Left lung (tissue), 10 donors: ENCODE data around the gene SPATA3. TPM values are rescaled to one million over a fixed set of nuclear protein-coding genes. Genes with fewer than 3 reads are reported as not detected.

ENCODE experiments used
- ATAC-seq: fragments of 200-7000 bp; cut with Tn5 transposase; one replicate; pipeline ENCODE4 v1.9.1; 2020; ENCODE audit warnings: moderate library complexity
- DNase-seq, 4 donors: peaks; one replicate each; pipeline ENCODE4 v3.0.0-alpha.2; 2013 to 2020
- H3K27ac ChIP-seq, 2 donors: fragments of 200-600 bp; sonication (generic) in 1 of 2; one replicate each; pipeline versions ENCODE4 v1.5.0 to v1.8.0; 2020 to 2021
- H3K27me3 ChIP-seq, 2 donors: fragments of 200-600 bp; sonication (generic) in 1 of 2; one replicate each; pipeline versions ENCODE4 v1.5.0 to v1.8.0; 2020 to 2021
- H3K36me3 ChIP-seq, 2 donors: fragments of 200-600 bp; sonication (generic) in 1 of 2; one replicate each; pipeline versions ENCODE4 v1.5.0 to v1.8.0; 2020 to 2021
- H3K4me1 ChIP-seq, 2 donors: fragments of 200-600 bp; one replicate each; pipeline ENCODE4 v1.8.0; 2021
- H3K4me3 ChIP-seq, 2 donors: fragments of 200-600 bp; sonication (generic) in 1 of 2; one replicate each; pipeline versions ENCODE4 v1.5.0 to v1.8.0; 2020 to 2021; ENCODE audit warnings: mild to moderate bottlenecking in 1 of 2
- H3K9me3 ChIP-seq, 2 donors: fragments of 200-600 bp; sonication (generic) in 1 of 2; one replicate each; pipeline versions ENCODE4 v1.5.0 to v1.8.0; 2020 to 2021
- intact Hi-C, 2 donors: fragments of 100-400 bp; cut with DNase I; formaldehyde crosslinking; loops; one replicate each; pipeline versions ENCODE4 v1.11.2 to v1.14.2; 2022
- polyA plus RNA-seq, 6 donors: library from polyadenylated mRNA; unstranded; fragments of 120-200 nt; gene quantifications; one replicate each; pipeline ENCODE4 v1.2.1, GENCODE V29; 2013; ENCODE audit not compliant: insufficient read length in 6 of 6
- total RNA-seq, 2 donors: library from RNA; stranded (reverse); fragmentation: NEBNext Ultra II Directional; extraction: Animal tissue kit (Norgen Biotek cat#: 25700); gene quantifications; one replicate each; pipeline ENCODE4 v1.2.1, GENCODE V29; 2021
- TF ChIP-seq, protein P1 (sequence below), 2 donors: fragments of 200-600 bp; sonication (generic) in 1 of 2; IDR thresholded peaks; one replicate each; pipeline versions ENCODE4 v1.5.0 to v1.8.0; 2021; ENCODE audit warnings: antibody characterized with exemption in 2 of 2
- donor health status: DM: no; HTN: yes; CAD: no.
- donor health status: DM: no; HTN: no; CAD: no.

SPATA3 gene
- total and polyA plus RNA-seq, 8 donors = 0.16 TPM; not detected in 7

DNA sequence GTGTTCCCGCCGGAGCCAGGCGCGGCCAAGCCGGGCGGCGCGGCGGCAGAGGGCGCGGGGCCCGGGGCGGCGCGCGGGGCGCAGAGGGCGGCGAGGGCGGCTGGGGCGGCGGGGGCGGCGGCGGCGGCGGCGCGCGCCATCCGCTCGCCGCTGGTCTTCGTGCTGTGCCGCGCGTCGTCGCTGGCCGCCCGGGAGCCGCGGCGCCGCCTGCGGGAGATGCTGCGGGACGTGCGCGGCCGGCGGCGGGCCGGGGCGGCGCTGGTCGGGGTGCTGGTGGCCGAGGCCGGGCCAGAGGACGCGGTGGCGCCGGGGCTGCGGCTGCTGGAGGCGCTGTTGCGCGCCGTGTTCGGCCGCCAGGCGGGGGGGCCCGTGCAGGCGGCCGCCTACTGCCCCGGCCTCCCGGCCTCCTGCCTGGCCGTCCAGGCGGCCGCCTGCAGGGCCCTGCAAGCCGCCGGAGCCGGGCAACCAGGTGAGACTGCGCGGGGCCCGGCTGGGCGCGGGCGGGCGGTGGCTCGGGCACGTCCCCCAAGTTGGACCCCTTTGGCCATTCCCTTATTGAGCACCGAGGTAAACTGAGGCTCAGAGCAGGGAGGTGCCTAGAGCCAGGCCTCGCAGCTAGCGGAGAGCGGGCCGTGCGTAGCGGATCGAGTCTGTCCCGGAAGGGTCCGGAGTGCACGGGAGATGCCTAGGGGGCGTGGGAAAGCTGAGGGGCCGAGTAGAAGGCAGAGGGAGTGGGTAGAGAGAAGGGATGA, 42.0 kb downstream of the SPATA3 start:
- DNase-seq (no peak), ATAC-seq (peak; percentile 47)
- Histone ChIP-seq H3K4me3 (no peak overlapping the region), H3K27ac (no peak overlapping the region), H3K27me3 (peaks cover 46 to 92% of the 10 kb centered on the region in 2 donors), H3K4me1 (peaks cover 0 to 3% of the 10 kb centered on the region in 2 donors), H3K36me3 (no peaks in the 10 kb centered on the region), H3K9me3 (no peaks in the 10 kb centered on the region)
- intact Hi-C loops = no loop called here
- TF ChIP-seq, protein P1, sequence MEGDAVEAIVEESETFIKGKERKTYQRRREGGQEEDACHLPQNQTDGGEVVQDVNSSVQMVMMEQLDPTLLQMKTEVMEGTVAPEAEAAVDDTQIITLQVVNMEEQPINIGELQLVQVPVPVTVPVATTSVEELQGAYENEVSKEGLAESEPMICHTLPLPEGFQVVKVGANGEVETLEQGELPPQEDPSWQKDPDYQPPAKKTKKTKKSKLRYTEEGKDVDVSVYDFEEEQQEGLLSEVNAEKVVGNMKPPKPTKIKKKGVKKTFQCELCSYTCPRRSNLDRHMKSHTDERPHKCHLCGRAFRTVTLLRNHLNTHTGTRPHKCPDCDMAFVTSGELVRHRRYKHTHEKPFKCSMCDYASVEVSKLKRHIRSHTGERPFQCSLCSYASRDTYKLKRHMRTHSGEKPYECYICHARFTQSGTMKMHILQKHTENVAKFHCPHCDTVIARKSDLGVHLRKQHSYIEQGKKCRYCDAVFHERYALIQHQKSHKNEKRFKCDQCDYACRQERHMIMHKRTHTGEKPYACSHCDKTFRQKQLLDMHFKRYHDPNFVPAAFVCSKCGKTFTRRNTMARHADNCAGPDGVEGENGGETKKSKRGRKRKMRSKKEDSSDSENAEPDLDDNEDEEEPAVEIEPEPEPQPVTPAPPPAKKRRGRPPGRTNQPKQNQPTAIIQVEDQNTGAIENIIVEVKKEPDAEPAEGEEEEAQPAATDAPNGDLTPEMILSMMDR (IDR thresholded peaks at IDR 0.05) = no peak

DNA sequence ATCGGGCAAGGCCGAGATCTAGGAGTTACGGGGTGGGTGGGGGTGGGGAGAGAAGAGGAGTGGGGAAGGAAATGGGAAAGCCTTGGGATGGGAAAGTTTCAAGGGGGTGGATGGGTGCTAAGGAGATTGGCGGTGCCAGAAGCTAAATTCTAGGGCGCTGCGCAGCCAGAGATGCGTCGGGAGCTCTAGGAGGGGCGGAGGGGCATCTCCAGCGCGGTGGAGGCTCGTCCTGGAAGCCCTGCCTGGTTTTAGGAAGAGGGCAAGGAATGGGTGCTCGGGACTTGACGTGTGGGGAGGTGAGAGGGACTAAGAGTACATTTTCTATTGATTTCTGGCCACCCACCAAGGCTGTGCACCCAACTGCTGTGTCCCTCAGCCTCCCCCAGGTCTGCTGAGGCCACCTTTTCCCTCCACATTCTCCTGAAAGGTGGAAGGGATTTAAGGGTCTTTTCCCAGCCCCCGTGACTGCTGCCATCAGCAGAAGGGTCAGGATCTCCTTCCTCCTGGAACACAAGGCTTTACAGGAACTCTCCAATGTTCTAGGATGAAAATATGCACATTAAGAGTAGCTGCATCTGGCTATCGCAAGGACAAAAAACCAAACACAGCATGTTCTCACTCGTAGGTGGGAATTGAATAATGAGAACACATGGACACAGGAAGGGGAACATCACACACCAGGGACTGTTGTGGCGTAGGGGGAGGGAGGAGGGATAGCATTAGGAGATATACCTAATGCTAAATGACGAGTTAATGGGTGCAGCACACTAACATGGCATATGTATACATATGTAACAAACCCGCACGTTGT, 42.8 kb downstream of the SPATA3 start:
- Histone ChIP-seq H3K27me3 (peaks cover 46 to 85% of the 10 kb centered on the region in 2 donors), H3K4me1 (peaks cover 0 to 3% of the 10 kb centered on the region in 2 donors), H3K9me3 (no peaks in the 10 kb centered on the region), H3K36me3 (no peaks in the 10 kb centered on the region), H3K27ac (no peak overlapping the region), H3K4me3 (no peak overlapping the region)
- TF ChIP-seq, protein P1 (IDR thresholded peaks at IDR 0.05) = no peak
- no peak for ATAC-seq
- intact Hi-C loops = no loop called here
- DNase-seq = no peak

- no peak overlapping the region for H3K27ac ChIP-seq
- intact Hi-C loops = no loop called here
- DNase-seq = no peak
- no peak for ATAC-seq
- H3K36me3 ChIP-seq = no peaks in the 10 kb centered on the region
- H3K4me3 ChIP-seq = no peak overlapping the region
- TF ChIP-seq, protein P1 (IDR thresholded peaks at IDR 0.05) = no peak
- H3K27me3 ChIP-seq = peaks cover 46 to 79% of the 10 kb centered on the region in 2 donors
- no peaks in the 10 kb centered on the region for H3K9me3 ChIP-seq
- peaks cover 0 to 3% of the 10 kb centered on the region in 2 donors for H3K4me1 ChIP-seq
Measured at GRCh38 chr2:231039294-231039664, 43.4 kb downstream of the SPATA3 start.

DNA sequence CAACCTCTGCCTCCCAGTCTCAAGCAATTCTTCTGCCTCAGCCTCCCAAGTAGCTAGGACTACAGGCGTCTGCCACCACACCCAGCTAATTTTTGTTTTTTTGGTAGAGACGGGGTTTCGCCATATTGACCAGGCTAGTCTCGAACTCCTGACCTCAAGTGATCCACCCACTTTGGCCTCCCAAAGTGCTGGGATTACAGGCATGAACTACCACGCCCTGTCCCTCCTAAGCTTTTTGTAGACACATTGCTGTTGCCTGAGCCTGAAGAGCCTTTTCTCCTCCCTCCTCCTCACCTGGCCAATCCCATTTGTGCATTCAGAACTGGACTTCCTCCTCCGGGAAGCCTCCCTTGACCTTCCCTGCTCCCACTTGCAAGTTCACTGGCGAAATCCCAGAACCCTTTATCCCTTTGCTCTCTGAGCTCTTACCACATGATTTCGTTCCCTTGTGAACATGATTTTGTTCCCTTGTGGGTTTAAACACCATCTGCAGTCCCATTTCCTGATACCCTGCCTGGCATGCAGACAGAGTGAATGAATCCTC, 44.0 kb downstream of the SPATA3 start:
- Histone ChIP-seq H3K4me1 (peaks cover 0 to 3% of the 10 kb centered on the region in 2 donors), H3K4me3 (no peak overlapping the region), H3K27me3 (peaks cover 46 to 72% of the 10 kb centered on the region in 2 donors), H3K9me3 (no peaks in the 10 kb centered on the region), H3K36me3 (no peaks in the 10 kb centered on the region), H3K27ac (no peak overlapping the region)
- no peak for ATAC-seq
- intact Hi-C loops = no loop called here
- DNase-seq = no peak
- TF ChIP-seq, protein P1 (IDR thresholded peaks at IDR 0.05) = no peak
